Caco-2 (cell line): ENCODE results near the gene MSRB1. TPM values are rescaled to one million over a fixed set of nuclear protein-coding genes. Genes with fewer than 3 reads are reported as not detected.
A peak's percentile ranks its signal among the peaks of the same experiment; 100 is the strongest.
"Not testable (repeated sequence)": the region's sequence is repeated elsewhere in the genome, so short reads cannot be mapped to it uniquely, and the experiment has no call there.

Experiments used
- BruUV-seq: library from RNA; stranded (reverse); fragments of 400-500 nt; replicated peaks from 2 replicates; lab custom pipeline; 2021; lab: Mats Ljungman, UMichigan
- CTCF ChIA-PET: fragments of 300-600 bp; sonication (Branson Sonifier 250); formaldehyde crosslinking; loops from one replicate; lab custom pipeline; 2022; ENCODE audit warnings: antibody characterized with exemption; lab: Charles Lee
- POLR2A ChIA-PET: fragments of 300-600 bp; sonication (Branson Sonifier 250); formaldehyde crosslinking; loops from one replicate; lab custom pipeline; 2022; ENCODE audit warnings: antibody characterized with exemption; lab: Charles Lee
- DNase-seq, 2 experiments: peaks; one replicate each; pipeline versions ENCODE4 v3.0.0 to v3.0.0-alpha.2; 2020 to 2022
- H3K27me3 ChIP-seq: replicated peaks from 2 replicates; pipeline ENCODE4 v1.6.0; 2011; ENCODE audit warnings: low read length; ENCODE audit not compliant: control insufficient read depth, insufficient read depth
- H3K36me3 ChIP-seq: 2 replicates; pipeline ENCODE4 v1.5.1; 2011; ENCODE audit warnings: low read length; ENCODE audit not compliant: control insufficient read depth, insufficient read depth
- H3K4me1 ChIP-seq: fragments of 250-450 bp; sonication (Bioruptor Pico); 2 replicates; pipeline ENCODE4 v1.5.1; 2020; ENCODE audit warnings: mild to moderate bottlenecking
- H3K4me3 ChIP-seq: 2 replicates; pipeline ENCODE4 v1.5.1; 2011; ENCODE audit warnings: low read depth, mild to moderate bottlenecking, control low read depth, low read length
- H3K9me3 ChIP-seq: fragments of 250-450 bp; sonication (Bioruptor Pico); 2 replicates; pipeline ENCODE4 v1.5.1; 2020; ENCODE audit warnings: mild to moderate bottlenecking, moderate library complexity
- H3K27ac Mint-ChIP-seq: one replicate; pipeline ENCODE4 v1.8.0; 2022; ENCODE audit warnings: mixed read lengths; ENCODE audit not compliant: unreplicated experiment
- H3K27me3 Mint-ChIP-seq: one replicate; pipeline ENCODE4 v1.8.0; 2022; ENCODE audit warnings: mixed read lengths; ENCODE audit not compliant: insufficient read depth, unreplicated experiment
- H3K36me3 Mint-ChIP-seq: one replicate; pipeline ENCODE4 v1.8.0; 2022; ENCODE audit warnings: mild to moderate bottlenecking, mixed read lengths; ENCODE audit not compliant: insufficient read depth, unreplicated experiment
- H3K4me1 Mint-ChIP-seq: one replicate; pipeline ENCODE4 v1.8.0; 2022; ENCODE audit warnings: low read depth, mixed read lengths; ENCODE audit not compliant: unreplicated experiment
- H3K4me3 Mint-ChIP-seq: one replicate; pipeline ENCODE4 v1.8.0; 2022; ENCODE audit warnings: mild to moderate bottlenecking, moderate library complexity, mixed read lengths; ENCODE audit not compliant: unreplicated experiment
- H3K9me3 Mint-ChIP-seq: one replicate; pipeline ENCODE4 v1.8.0; 2022; ENCODE audit warnings: mixed read lengths; ENCODE audit not compliant: unreplicated experiment
- intact Hi-C: fragments of 100-400 bp; cut with micrococcal nuclease; formaldehyde crosslinking; loops from one replicate; pipeline ENCODE4 v1.10.0; 2022; ENCODE audit not compliant: unreplicated experiment
- total RNA-seq: library from RNA; stranded (reverse); gene quantifications from 2 replicates; pipeline ENCODE4 v1.2.3, GENCODE V29; 2022
- TF ChIP-seq, protein P1 (sequence below), 2 experiments: fragments of 200-600 bp in 1 of 2; IDR thresholded peaks; 1 replicate in 1 of 2; 2 replicates in 1 of 2; pipeline versions ENCODE4 v1.5.1 to v1.8.0; 2011 to 2022; ENCODE audit warnings: antibody characterized with exemption in 1 of 2, control low read depth in 1 of 2, inconsistent platforms in 1 of 2, low read depth in 1 of 2, low read length in 1 of 2, mild to moderate bottlenecking in 1 of 2, moderate library complexity in 1 of 2; ENCODE audit not compliant: insufficient read depth in 1 of 2, severe bottlenecking in 1 of 2, unreplicated experiment in 1 of 2

The MSRB1 gene
- total RNA-seq, 1 experiment from 2014 or later = 30.5 TPM

DNA sequence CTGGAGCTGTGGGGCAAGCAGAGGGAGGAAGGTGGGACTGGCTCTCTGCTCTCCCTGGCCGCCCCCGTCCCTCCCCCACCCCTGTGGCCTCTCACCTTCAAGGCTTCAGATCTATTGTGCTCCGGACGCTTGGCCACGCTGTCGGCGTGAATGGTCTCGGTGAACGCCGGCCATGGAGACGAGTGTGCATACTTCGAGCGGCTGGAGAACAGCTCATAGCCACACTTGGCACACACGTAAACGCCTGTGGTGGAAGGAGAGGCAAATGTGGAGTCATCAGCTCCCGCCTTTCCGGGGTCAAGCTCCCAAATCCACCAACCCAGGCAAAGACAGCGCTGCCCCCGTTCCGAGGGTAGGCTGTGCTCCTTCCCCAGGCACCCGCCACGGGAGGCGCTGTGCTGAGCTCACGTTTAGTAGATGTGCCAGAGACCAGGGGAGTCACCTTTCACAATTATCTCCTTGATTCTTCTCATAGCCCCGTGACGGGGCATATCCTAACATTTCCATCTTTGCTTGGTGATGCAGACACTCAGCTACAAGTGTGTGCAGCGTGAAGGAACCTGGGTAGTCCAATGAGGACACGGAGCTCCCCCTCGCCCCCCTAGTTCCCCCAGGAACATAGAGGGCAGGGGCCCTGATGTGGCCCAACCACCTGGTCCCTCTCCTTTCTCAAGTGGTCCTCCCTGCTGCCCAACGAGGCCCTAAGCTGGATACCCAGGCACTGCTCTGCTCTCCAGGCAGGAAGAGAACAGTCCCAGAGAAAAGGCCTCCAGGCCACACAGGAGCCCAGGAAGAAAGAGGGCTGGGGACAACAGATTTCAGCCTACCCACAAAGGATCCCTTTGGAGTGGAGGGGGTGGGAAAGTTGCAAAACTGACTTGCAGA, 1.6 kb downstream of the MSRB1 start:
- Histone ChIP-seq H3K36me3 (no peaks in the 10 kb centered on the region; the same call in none of the 2 replicates), H3K4me3 (peak overlapping the region; percentile 24), H3K4me1 (peaks cover 28% of the 10 kb centered on the region), H3K27me3 (no peaks in the 10 kb centered on the region), H3K9me3 (no peaks in the 10 kb centered on the region)
- ChIA-PET CTCF (interaction anchor here (0.6 to 2.0 kb wide), 6 partner anchors 9 to 374 kb away, joined by 3 to 9 read pairs (median 4); partner anchors contain the start of gene GFER), POLR2A (interaction anchor here (1.0 to 1.6 kb wide), 3 partner anchors 19 to 111 kb away, joined by 3 to 29 read pairs (median 6); partner anchors contain the start of gene RPS2)
- peak in 1 of 2 experiments; percentile 61 for DNase-seq
- H3K27ac Mint-ChIP-seq = peak overlapping the region; percentile 61
- peaks cover 34% of the 10 kb centered on the region for H3K36me3 Mint-ChIP-seq
- intact Hi-C loops = no loop called here
- no peaks in the 10 kb centered on the region for H3K27me3 Mint-ChIP-seq
- H3K4me1 Mint-ChIP-seq = no peaks in the 10 kb centered on the region
- TF ChIP-seq, protein P1, sequence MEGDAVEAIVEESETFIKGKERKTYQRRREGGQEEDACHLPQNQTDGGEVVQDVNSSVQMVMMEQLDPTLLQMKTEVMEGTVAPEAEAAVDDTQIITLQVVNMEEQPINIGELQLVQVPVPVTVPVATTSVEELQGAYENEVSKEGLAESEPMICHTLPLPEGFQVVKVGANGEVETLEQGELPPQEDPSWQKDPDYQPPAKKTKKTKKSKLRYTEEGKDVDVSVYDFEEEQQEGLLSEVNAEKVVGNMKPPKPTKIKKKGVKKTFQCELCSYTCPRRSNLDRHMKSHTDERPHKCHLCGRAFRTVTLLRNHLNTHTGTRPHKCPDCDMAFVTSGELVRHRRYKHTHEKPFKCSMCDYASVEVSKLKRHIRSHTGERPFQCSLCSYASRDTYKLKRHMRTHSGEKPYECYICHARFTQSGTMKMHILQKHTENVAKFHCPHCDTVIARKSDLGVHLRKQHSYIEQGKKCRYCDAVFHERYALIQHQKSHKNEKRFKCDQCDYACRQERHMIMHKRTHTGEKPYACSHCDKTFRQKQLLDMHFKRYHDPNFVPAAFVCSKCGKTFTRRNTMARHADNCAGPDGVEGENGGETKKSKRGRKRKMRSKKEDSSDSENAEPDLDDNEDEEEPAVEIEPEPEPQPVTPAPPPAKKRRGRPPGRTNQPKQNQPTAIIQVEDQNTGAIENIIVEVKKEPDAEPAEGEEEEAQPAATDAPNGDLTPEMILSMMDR (IDR thresholded peaks at IDR 0.05; ENCODE audit: insufficient read depth in 1 of 2, low read depth in 1 of 2, low read length in 1 of 2, severe bottlenecking in 1 of 2, unreplicated experiment in 1 of 2) = peak in 1 of 2 experiments; percentile 61
- no peaks in the 10 kb centered on the region for H3K9me3 Mint-ChIP-seq
- peak overlapping the region; percentile 87 for H3K4me3 Mint-ChIP-seq
- BruUV-seq = TSS peak; percentile 34

DNA sequence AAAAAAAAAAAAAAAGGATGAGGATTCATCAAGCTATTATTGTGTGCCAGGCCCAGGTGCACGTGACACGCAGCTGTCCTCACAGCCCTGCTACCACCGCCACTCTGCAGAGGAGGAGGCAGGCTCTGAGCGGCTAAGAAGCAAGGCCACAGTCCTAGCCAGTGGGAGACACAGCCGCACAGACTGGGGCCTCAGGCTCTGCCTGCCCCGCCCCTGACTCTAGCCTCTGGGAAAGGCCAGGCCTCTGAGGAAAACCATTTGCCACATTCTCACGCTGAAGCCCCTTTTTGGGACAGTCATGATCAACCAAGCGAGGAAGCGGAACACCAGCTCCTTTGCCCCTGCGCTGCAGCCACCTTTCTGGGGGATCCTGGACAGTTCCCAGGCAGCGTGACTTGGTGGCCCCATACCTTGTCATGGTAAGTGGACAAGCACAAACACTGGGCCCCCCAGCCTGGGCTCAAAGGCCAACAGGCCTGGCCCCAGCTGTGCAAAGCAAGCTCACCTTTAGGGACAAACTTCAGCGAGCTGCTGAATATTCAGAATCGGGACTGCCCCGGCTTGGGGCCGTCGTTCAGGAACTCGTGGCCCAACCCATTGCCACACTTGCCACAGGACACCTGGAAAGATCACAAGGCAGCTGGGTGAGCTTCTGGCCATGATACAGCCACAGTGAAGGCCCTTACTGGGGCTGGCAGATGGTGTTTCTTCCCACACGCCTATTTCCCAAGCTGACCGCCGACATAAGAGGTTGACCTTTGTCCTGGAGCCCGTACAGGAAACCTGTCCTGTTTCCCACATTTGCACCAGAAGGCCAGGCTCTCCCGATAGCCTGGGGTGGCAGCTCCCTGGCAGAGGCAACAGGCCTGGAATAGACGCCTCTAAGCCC, 2.5 kb downstream of the MSRB1 start:
- H3K36me3 Mint-ChIP-seq = peaks cover 34% of the 10 kb centered on the region
- peak overlapping the region; percentile 24 for H3K4me3 ChIP-seq
- ChIA-PET CTCF (interaction anchor here (0.6 to 2.0 kb wide), 7 partner anchors 8 to 375 kb away, joined by 3 to 9 read pairs (median 3); partner anchors contain the start of genes GFER and NUBP2), POLR2A (interaction anchor here (0.7 to 1.6 kb wide), 4 partner anchors 20 to 215 kb away, joined by 3 to 29 read pairs (median 4); partner anchors contain the start of genes RPS2 and TRAF7)
- no peaks in the 10 kb centered on the region for H3K27me3 ChIP-seq
- TF ChIP-seq, protein P1 (IDR thresholded peaks at IDR 0.05; ENCODE audit: insufficient read depth in 1 of 2, low read depth in 1 of 2, low read length in 1 of 2, severe bottlenecking in 1 of 2, unreplicated experiment in 1 of 2) = no peak
- BruUV-seq = no TSS peak
- peak overlapping the region; percentile 87 for H3K4me3 Mint-ChIP-seq
- H3K36me3 ChIP-seq = no peaks in the 10 kb centered on the region; the same call in none of the 2 replicates
- no peaks in the 10 kb centered on the region for H3K9me3 ChIP-seq
- no peaks in the 10 kb centered on the region for H3K27me3 Mint-ChIP-seq
- intact Hi-C loops = no loop called here
- H3K4me1 Mint-ChIP-seq = no peaks in the 10 kb centered on the region
- DNase-seq = peak; percentile 51 to 76
- no peaks in the 10 kb centered on the region for H3K9me3 Mint-ChIP-seq
- H3K4me1 ChIP-seq = peaks cover 28% of the 10 kb centered on the region
- peak overlapping the region; percentile 61 for H3K27ac Mint-ChIP-seq

DNA sequence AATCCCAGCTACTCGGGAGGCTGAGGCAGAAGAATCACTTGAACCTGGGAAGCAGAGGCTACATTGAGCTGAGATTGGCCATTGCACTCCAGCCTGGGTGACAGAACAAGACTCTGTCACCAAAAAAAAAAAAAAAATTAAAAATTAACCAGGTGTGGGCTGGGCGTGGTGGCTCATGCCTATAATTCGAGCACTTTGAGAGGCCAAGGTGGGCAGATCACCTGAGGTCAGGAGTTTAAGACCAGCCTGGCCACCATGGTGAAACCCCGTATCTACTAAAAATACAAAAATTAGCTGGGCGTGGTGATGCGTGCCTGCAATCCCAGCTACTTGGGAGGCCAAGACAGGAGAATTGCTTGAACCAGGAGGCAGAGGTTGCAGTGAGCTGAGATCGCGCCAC, 3.2 kb downstream of the MSRB1 start:
- DNase-seq, H3K27me3 ChIP-seq, H3K27me3 Mint-ChIP-seq, intact Hi-C loops, H3K9me3 ChIP-seq, H3K4me1 Mint-ChIP-seq, H3K4me3 ChIP-seq, H3K36me3 ChIP-seq, H3K9me3 Mint-ChIP-seq, H3K27ac Mint-ChIP-seq: not testable (repeated sequence)
- H3K4me1 ChIP-seq = peaks cover 28% of the 10 kb centered on the region
- CTCF ChIA-PET = interaction anchor here (0.6 to 2.0 kb wide), 3 partner anchors 11 to 157 kb away, joined by 3 to 9 read pairs (median 4); partner anchors contain the start of gene NUBP2
- TSS peak; percentile 11 for BruUV-seq
- Mint-ChIP-seq H3K36me3 (peaks cover 34% of the 10 kb centered on the region), H3K4me3 (peak overlapping the region; percentile 87)
- POLR2A ChIA-PET = interaction anchor here (0.7 to 1.6 kb wide), 2 partner anchors 25 to 216 kb away, joined by 3 to 29 read pairs; partner anchors contain the start of genes RPS2 and TRAF7
